Tongue (tissue), 2 donors: ENCODE results near the gene MCF2L. TPM values are rescaled to one million over a fixed set of nuclear protein-coding genes. Genes with fewer than 3 reads are reported as not detected.
"Not testable (repeated sequence)": the region's sequence is repeated elsewhere in the genome, so short reads cannot be mapped to it uniquely, and the experiment has no call there.

Experiments used
- DNase-seq: peaks from one replicate; pipeline ENCODE4 v3.0.0-alpha.2; 2015
- total RNA-seq: library from RNA; depleted of rRNA; stranded (reverse); fragments of >200 nt; gene quantifications from one replicate; pipeline ENCODE4 v1.2.3, GENCODE V29; 2014

MCF2L gene
- total RNA-seq, 1 donor from 2014 or later: 60.7 TPM

- no peak for DNase-seq
Observed at GRCh38 chr13:113065406-113066141, 96.6 kb downstream of the MCF2L start.

GRCh38 chr13:113066142-113066455 is 97.1 kb downstream of the MCF2L start:
- no peak for DNase-seq

DNA sequence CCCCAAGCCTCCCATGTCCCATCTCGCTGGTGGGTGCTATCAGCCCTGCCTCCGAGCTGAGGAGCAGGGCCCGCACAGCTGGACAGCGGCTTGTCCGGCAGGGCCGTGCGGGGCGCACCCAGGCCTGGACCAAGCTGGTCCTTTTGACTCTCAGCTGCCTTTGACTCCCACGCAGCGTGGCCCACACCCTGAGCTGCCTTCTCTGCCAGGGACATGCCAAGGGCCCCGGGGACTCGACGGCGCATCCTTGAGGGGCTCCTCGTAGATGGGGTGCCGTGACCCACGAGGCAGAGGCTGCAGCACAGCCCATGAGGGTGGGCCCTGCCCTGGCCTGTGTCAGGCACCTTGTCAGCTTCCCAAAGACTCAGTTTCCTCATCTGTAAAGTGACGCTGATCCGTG is 97.7 kb downstream of the MCF2L start:
- DNase-seq: no peak

- DNase-seq: no peak
Observed at GRCh38 chr13:113069861-113070805, 101.1 kb downstream of the MCF2L start.

DNA sequence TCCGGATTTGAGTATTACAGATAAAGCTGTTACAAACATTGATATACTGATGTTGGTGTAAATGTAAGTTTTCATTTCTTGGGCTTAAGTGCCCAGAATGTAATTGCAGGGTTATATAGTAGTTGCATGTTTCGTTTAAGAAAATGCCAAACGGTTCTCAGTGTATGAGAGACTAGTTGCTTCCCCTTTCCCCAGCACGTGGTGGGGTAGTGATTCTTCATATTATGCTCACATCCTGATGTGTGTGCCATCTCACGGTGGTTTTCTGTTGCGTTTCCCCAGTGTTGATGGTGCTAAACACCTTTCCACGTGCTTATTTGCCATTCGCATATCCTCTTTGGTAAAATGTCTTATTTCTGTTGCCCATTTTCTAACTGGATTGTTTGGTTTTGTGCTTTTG is 101.8 kb downstream of the MCF2L start:
- DNase-seq: no peak

GRCh38 chr13:113072376-113072775 is 103.4 kb downstream of the MCF2L start:
- DNase-seq: no peak

DNA sequence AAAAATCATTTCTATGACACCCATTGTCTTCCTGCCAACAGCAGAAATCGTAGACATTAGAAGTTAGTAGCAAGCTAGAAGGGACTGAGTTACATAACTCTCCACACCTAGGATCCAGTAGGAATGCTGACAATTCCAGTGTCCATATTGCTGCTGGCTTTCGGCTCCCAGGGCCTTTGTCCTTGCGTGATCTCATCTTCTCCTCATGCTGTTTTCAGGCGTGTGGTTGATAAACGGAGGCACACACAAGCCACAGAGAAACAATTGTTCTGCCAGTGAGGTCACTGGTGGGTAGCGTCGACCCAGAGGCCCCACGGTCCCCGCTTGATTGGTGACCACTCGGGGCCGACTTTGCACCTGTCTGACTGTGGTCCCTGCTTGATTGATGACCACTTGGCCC is 104.9 kb downstream of the MCF2L start:
- DNase-seq: no peak

DNA sequence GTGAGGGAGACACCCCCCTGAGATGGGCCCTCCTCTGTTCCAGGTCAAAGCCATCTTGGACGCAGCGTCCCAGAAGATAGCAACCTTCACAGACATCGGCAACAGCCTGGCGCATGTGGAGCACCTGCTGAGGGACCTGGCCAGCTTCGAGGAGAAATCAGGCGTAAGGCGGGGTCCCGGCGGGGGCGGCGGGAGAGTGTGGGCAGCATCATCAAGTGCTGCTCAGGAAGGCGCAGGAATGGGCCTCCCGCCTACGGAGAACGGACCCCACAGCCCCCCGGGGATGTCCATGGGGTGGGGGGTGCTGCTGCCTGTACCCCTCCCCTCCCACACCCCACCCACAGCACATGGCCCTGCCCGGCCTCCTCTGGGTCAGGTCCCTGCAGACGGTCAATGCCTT is 105.4 kb downstream of the MCF2L start:
- DNase-seq: no peak

- no peak for DNase-seq
Observed at GRCh38 chr13:113074876-113075275, 105.9 kb downstream of the MCF2L start.

GRCh38 chr13:113075711-113076110 is 106.7 kb downstream of the MCF2L start:
- DNase-seq: no peak

- DNase-seq: peak; percentile 29
Observed at GRCh38 chr13:113076681-113077401, 107.8 kb downstream of the MCF2L start.

- no peak for DNase-seq
Observed at GRCh38 chr13:113077566-113077952, 108.5 kb downstream of the MCF2L start.

DNA sequence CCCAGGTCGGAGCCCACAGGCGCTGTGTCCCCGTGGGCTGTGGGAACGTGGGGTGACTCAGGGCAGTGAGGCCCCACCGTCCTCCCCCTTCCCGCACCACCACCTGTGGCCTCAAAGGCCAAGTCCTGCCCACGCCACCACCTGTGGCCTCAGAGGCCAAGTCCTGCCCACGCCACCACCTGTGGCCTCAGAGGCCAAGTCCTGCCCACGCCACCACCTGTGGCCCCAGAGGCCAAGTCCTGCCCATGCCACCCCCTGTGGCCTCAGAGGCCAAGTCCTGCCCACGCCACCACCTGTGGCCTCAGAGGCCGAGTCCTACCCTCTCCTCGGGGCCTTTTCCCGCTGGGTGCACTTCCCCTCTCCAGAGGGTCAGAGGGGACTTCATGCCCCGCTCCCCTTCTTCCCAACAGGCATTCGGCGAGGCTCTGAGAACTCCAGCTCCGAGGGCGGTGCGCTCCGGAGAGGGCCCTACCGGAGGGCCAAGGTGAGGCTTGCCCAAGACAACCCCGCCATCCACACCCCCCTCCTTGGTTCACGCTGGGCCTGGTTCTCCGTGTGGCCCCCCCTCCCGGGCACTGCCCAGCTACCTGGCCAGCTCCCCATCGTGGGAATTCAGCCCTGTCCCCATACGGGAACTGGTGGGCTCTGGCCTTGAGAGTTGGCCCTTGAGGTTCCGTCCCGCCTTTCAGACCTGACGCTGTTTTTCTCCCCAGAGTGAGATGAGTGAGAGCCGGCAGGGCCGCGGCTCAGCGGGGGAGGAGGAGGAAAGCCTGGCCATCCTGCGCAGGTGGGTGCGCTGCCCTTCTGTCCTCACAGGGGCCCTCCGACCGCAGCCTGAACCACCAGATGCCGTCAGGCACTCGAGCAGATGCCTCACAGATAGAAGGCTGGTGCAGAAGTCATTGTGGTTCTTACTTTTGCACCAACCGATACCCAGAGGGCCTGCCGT is 109.2 kb downstream of the MCF2L start:
- DNase-seq: no peak

GRCh38 chr13:113078902-113079780 is 110.1 kb downstream of the MCF2L start:
- peak; percentile 94 for DNase-seq

- DNase-seq: not testable (repeated sequence)
Observed at GRCh38 chr13:113079781-113080080, 110.7 kb downstream of the MCF2L start.

- DNase-seq: no peak
Observed at GRCh38 chr13:113080361-113080831, 111.4 kb downstream of the MCF2L start.

DNA sequence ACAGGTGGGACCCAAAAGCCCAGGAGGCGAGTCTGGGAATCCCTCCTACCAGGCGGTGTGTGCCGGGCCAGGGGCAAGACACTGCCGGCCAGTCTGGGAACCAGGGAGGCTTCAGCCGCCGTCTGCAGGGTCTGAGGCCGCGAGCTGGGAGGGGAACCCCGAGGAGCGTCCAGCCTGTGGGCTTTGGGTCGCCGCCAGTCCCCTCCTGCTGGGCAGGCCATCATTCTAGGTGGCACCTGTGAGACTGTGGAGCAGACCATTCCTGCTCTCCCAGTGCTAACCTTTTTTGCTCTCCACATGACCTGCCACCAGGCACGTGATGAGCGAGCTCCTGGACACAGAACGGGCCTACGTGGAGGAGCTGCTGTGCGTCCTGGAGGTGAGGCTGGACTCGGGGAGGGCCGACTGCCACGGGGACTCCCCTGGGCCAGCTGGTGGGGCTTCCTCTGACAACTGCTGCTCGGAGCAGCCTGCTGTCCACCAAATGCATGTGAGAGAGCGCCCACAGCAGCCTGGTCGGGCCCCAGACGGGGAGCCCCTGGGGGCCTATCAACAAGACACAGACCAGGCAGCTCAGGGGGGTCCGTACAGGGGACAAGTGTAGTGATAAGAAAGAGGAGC is 112.0 kb downstream of the MCF2L start:
- DNase-seq: no peak

- no peak for DNase-seq
Observed at GRCh38 chr13:113082198-113083021, 113.4 kb downstream of the MCF2L start.

- DNase-seq: no peak
Observed at GRCh38 chr13:113083022-113083373, 114.0 kb downstream of the MCF2L start.
